Frontal cortex (tissue), 4 donors: Measurements from ENCODE around the gene ADGRL3. TPM values are rescaled to one million over a fixed set of nuclear protein-coding genes. Genes with fewer than 3 reads are reported as not detected.

Experiments
- DNase-seq, 2 donors: peaks; one replicate each; pipeline ENCODE4 v3.0.0; 2012; ENCODE audit warnings: low spot score in 2 of 2
- FAIRE-seq: peaks from 2 replicates; lab custom pipeline; 2012; peaks lifted over from hg19 to GRCh38; lab: Jason Lieb, UNC
- total RNA-seq: library from RNA; depleted of rRNA; stranded (reverse); fragments of >200 nt; gene quantifications from one replicate; pipeline ENCODE4 v1.2.3, GENCODE V29; 2014
- donor health status: control.
- donor health status: control.
- donor health status: control.

The ADGRL3 gene
- total RNA-seq, 1 donor from 2014 or later, result 302 TPM

DNA sequence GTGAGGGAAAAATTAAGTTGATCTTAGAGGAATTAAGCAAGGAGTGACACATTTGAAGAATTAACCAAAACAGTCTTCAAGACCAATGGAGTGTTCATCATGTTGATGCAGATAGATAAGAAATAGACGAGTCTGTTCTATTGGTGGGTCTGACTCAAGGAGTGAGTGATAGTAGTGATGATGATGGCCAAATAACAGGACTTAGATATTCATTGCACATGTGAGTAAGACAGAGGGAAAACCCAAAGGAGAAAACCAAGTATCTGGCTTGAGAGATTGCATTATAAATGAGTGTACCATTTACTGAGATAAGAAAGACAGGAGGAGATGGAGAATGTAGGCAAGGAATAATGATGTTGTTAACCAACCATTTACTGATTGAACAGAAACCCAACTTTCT, 321.3 kb downstream of the ADGRL3 start:
- DNase-seq, result no peak
- no peak for FAIRE-seq

DNA sequence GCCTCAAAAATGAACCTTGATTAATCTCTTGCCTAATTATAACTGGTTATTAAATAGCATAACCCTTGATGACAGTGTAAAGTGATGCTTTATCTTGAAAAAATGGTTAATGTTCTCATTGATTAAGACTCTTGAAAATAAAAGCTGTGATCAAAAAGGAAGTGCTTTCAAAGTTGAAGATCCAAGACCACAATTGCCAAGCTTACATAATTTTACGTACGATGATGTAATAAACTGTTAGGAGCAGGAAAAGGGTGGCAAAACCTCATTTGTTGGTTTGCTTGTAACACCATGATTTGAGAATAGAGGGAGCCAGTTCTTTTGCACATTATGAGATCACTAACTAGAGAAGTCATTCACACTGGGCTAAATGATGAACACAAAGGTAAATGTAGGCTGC, 322.2 kb downstream of the ADGRL3 start:
- FAIRE-seq, result no peak
- no peak for DNase-seq

DNA sequence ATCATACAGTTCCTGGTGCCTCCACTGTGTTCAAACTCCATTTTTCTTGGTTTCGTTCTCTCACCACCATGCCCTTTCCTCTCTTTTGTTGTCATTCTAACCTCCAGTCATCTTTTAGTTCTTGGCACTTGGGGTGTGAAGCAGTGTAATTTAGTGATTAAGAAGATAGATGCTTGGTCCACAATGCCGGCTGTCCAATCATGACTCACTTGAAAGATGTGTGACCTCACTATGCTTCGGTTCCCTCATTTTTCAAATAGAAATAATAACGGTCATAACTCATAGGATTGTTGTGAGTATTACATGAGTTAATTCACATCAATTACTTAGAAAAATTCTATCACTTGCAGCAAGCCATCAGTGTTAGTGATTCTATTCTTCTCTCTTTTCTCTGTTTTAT, 327.8 kb downstream of the ADGRL3 start:
- DNase-seq (no peak), FAIRE-seq (no peak)

DNA sequence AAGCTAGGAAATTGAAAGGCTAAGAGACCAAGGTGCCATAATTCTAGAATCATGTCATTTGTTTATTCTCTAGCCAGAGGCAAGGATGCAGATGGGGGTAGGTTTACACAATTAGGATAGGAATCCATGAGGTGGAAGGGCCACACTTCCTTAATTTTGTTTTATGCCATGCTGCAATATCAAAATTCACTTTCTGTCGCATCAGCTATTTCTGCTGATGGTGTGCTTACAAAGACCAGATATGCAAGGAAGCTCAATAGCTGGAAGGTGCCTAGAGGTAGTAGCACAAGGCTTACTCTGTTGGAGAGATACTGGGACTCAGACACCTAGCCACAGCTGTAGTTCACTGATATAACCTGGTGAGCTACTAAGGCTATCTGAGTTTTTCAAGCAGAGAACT, 328.5 kb downstream of the ADGRL3 start:
- no peak for FAIRE-seq
- no peak for DNase-seq

DNA sequence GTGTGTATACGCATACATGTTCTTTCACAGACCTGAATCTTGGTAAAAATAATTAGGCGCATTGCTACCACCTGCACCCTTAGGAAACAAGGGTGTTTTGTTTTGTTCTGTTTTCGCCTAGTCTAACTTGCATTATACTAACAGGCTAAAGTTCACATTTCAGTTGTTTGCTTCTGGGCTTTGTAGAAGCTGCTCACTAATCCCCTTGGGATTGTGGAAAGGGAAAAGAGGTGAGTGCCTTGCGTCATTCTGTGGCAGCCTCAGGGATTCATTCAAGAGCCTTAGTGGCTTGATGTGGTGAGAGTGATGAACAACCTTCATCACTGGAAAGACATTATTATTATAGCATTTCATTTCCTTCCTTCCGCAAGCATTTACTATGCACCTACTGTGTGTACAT, 331.1 kb downstream of the ADGRL3 start:
- no peak for DNase-seq
- FAIRE-seq, result no peak

DNA sequence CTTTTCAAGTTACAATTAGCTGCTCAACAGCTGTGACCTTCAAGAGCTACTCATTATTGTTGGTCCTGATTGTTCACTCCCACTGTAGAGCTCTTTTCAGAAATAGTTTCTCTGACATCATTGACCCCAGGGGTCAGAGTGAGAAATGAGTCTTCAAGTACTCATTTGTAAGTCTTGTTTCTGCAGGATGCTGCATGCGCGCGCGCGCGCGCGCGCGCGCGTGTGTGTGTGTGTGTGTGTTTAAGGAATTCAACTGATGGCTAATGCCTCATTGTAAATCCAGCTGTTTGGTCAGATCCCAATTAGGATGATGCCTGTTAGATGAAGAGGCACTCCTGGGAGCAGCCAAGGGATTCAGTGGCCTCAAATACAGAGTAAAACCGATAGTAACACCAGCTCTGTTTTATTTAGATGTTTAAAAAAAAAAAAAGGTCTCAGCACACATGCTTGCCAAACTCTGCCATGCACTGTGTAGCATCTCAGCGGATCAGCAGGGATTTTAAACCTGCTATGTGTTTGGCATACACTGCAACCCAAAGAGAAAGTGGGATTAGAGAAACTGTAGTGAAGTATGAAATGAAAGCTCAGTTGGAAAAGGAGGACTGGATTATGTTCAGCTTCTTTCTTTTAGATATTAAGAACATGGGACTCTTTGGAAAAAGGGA, 332.3 kb downstream of the ADGRL3 start:
- FAIRE-seq (no peak), DNase-seq (no peak)

DNA sequence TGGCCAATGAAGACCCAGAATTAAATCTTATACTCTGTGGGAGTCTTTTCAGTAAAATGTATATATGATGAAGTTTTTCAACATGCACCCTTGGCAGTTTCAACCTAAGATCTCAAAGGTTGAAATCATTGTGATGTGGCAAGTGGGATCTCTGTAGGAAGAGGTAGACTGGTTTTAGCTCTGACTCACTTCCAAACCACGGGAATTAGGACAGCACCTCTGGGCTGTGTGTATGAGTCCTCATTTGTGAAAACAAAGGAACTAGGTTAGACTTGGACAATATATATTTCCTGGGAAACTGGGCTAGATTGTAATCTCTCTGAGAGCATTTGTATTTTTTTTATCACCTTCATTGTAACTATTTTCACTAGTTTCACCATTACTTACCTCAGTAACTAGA, 333.0 kb downstream of the ADGRL3 start:
- no peak for DNase-seq
- FAIRE-seq, result no peak

DNA sequence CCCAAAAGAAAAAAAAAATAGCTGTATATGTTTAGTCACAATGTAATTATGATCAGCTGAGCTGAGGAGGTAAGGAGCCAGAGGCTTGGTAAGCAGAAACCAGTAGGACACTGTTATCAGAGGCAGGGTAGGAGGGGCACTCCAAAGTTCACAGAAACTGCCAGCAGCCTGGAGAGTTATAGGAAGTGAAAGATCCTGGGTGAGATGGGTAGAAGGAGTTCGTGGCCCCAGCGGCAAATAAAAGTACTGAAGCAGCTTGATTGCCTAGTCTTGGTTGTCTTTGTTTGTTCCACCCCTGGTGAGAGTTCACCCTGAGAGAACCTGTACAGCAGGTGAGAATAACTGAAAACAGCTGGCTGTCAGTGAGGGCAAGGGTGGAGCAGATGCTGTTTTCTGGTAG, 340.8 kb downstream of the ADGRL3 start:
- DNase-seq (no peak), FAIRE-seq (no peak)

DNA sequence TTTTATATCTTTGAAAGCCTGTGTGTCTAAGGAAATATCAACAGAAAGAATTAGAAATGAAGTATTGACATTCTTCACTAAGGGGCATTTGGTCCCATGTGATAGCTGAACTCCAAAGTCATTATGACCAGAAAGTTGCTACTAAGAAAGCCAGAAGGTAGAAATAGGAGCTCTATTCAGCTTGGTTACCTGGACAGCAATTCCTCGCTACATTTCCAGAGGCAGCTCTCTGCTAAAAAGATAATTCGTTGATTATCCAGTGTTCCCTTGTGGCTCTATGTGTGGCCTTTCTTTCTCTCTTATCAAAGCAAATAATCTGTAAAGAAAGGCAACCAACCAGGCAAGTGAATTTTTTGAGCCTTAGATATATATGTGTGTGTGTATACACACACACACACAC, 341.3 kb downstream of the ADGRL3 start:
- FAIRE-seq, result no peak
- DNase-seq, result no peak

DNA sequence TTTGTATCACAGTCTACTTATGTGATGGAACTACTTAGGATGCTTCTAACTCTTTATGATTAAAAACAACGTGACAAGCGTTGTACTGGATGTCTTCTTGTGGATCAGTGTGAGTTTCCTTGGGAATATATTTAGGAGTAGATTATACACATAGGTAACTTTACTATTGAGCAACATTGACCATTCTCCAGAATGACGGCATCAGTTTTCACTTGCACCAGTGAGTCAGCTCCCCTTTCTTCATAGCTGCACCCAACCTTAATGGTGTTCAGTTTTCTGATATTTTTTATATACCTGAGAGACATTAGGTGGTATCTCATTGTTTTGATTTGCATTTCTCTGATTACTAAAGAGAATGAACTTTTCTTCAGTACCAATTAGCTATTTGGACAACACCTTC, 343.9 kb downstream of the ADGRL3 start:
- DNase-seq, result no peak

DNA sequence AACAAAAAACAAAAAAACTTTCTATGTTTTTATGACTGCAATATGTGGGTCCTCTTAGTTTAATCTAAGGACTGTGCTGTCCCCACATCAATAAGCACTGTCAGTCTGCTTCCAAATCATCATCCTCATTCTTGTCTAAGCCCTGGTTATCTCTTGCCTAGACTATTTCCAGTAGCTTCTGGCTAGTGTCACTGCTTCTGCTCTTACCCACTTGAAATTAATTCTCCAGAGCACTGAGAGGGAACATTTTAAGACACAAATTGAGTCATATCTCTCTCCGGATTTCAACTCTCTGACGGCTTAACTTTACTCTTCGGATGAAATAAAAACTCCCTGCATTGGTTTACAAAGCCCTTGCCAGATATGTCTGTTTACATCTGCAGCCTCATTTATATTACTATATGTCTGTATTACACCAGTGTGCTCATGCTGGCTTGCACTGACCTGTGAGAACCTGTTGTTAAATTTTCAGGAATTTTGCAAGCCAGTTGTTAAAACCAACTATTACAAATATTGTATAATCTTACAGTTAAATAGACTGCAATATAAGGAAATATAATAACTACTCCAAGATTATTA, 345.9 kb downstream of the ADGRL3 start:
- FAIRE-seq, result no peak
- no peak for DNase-seq

More for the DNA sequence above, 343.9 kb downstream of the ADGRL3 start:
- no peak for FAIRE-seq

DNA sequence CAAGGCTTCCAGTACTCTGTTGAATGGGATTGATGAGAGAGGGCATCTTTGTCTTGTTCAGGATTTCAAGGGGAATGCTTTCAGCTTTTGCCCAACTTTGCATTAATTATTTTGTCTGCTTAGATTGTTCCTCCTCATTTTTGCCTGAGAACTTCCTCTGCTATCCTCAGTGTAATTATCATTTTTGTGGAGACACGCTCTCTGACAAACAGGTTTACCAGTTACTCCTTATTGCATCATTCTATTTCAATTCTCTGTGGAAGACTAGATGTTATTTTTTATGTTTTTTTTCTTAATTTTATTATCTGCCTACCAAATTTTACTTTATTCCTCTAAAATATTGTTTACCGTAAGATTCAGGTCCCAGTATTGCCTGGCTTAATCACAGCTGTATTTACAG, 349.2 kb downstream of the ADGRL3 start:
- FAIRE-seq, result no peak
- no peak for DNase-seq

DNA sequence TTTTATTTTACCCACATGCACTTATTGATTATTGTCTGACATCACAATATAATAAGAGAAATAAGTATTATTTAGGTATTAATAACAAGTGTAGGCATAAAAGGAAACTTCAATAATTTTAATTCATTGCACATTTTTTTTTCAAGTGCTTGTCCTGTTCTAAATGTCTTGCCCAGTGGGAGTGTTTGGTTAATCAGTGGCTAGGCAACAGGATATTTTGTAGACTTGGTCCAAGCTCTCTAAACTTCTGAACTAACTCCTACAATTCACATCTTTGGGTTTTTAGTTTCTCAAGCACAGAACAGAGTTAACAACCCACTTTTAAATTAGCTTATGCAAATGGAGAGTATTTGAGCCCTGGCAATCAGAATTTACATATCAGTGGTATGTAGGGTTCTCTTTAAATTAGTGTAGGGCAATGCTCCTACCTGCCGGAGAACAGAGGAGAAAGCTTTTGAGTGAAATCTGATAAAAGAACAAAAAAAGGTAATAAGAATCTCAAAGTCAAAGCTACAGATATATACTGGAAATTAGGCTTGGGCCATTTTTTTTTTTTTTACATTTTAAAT, 353.5 kb downstream of the ADGRL3 start:
- no peak for DNase-seq
- no peak for FAIRE-seq

DNA sequence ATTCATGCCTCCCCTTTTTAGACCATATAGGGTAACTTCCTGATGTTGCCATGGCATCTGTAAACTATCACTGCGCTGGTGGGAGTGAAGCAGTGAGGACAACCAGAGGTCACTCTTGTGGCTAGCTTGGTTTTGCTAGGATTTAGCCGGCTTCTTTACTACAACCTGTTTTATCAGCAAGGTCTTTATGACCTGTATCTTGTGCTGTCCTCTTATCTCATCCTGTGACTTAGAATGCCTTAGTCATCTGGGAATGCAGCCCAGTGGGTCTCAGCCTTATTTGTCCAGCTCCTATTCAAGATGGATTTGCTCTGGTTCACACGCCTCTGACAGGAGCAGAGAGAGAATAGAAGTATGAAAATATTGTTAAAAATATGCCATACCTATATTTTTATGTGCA, 355.7 kb downstream of the ADGRL3 start:
- FAIRE-seq (no peak), DNase-seq (no peak)

DNA sequence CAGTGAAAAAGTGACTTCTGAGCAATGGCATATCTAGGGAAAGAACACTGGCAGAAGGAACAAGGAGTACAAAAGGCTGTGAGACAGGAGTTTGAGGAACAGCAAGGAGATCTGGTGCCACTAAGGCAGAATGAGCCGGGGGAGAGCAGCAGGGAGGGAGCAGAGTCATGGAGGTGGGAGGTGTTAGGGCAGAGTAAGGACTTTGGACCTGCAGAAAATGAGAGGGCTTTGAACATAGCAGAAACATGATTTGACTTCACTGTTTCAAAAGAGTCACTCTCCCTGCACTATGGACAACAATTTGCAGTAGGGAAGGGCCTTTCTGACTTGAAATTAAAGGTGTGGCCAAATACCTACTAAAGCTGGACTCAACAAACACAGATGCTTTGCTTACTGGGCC, 356.2 kb downstream of the ADGRL3 start:
- DNase-seq (no peak), FAIRE-seq (no peak)

DNA sequence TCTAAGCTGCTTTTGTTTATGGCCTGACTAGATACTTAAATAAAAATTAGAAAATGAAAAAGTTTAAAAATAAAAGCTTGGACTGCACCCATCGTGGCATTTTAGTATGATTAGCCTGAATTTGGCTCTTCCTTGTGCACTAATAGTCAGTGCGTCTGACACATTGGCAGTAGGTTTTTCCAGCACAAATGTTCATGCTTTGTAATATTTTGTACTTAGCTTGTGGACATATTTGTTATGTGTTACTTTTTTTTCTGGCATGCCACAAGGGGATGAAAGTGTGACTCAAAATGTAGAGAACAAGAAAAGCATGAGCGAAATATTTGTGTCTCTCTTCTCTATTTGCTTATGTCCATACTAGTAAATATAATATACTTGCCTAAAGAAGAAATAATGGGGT, 359.3 kb downstream of the ADGRL3 start:
- DNase-seq (no peak), FAIRE-seq (no peak)

DNA sequence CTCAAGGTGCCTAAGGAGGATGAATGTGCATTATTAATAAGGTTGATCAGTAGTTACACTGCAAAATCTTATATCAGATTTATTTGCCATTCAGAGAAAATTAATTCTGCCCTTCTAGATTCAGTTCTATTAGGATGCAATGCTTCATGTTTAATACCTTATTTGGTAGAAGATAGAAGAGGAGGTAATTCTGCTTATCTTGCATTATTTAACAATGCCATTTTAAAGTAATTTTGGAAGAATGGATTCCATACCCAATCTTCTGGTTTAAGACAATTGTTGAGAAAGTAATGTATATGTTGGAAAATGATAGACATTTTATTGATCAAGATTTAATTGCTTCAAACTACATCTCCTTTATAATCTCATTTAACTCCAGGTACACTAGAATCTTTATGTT, 360.9 kb downstream of the ADGRL3 start:
- FAIRE-seq (no peak), DNase-seq (no peak)

DNA sequence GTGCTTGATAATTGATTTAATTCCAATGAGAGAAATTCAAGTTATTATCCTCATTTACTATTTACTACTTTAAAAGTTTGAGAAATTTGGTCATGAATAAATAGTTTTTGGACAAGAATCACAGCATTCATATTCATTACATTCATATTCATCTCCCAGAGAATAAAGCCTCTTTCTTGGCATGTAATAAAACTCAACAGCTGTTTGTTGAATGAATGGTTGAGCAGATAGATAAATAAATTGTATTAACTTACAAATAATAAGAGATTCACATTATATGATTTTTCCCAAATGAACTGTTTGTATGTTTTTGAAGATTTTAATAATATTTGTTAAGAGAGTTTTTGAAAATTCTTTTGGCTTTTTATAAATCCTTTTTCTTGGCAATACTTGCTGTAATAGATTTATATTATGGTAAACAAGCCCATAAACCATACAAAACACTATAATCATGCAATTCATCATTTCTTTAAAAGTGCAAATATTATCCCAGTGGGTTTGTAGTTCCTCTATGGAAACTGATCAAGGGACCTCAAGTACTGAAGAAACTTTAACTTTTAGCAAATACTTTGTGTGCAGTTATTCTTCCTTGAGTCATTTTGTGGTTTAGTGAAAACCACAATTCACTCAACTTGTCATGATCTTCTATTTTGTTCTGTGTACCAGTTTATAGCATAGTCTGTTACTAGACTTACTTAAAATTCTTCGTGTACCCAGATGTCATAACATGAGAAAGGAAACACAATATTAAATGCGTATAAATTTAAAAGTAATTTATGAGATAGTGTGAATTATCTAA, 371.8 kb downstream of the ADGRL3 start:
- peak; percentile 40 for FAIRE-seq
- DNase-seq, result no peak

DNA sequence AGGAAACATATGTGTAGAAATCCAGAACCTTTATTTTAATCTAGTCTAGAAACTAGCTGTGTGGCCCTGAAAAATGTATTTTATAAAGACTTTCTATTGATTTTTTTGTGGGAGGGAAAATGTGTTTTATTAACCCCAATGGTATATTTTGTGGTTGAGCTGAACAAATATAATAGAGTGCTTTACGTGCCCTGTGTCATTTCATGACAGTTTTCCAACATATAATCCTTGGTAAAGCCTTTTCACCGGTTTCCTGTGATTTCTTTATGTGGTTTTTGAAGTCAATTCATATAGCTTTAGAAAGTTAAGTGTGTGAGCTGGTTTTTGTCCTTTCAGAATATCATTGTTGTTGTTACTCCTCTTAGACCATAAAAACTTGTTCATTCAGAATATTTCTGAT, 375.7 kb downstream of the ADGRL3 start:
- no peak for FAIRE-seq
- DNase-seq, result no peak

DNA sequence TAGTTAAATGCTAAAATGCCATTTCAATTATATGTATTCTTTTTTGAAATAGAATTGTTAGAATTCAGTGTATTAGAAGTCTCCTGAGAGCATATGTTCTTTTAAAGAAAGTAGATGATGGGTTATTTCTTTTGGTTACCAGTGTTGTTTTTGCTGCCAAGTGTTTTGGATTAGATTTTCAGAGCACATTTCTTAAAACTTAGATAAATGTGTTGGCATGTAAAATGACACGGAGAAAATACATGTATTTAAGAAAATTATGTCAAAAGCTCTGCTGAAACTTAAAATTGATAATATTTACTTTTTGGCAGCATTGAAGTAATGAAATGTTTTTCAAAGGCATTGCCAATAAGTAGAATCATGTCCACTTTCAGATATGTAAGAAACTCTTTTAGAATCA, 379.7 kb downstream of the ADGRL3 start:
- FAIRE-seq (no peak), DNase-seq (no peak)

DNA sequence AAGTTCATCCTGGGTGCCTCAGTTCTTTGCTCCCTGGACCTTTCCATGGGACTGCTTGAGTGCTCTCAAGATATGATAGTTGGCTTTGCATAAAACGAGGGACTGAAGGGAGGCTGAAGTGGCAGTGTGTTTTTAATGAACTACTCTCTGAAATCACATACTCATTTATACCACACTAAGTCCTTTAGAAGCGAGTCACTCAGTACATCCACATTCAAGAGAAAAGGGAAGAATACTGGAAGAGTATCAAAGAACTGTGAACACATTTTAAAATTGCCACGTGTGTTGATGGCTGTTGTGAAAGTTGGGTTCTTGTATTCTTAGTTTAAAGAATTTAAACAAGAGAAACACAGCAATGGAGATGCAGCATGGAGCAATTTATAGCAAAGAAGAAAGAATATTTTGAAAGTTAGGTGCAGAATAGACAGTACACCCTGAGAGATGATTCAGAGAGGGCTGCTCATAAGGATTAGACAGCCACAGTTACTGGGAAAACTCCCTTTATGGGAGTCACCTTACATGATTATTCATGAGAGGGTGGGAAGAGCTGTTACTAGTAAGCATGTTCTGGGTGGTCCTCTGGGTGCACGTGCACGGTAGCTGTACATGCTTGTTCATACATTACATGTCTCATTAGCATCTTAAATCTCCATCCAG, 380.7 kb downstream of the ADGRL3 start:
- FAIRE-seq (no peak), DNase-seq (no peak)
